GM19455 (cell line): ENCODE results near the gene TULP4.
A peak's percentile ranks its signal among the peaks of the same experiment; 100 is the strongest.

ENCODE experiments used
- ATAC-seq: cut with Tn5 transposase; IDR thresholded peaks from one replicate; pipeline ENCODE4 v1.9.1; 2021; ENCODE audit not compliant: unreplicated experiment

Gene TULP4

GRCh38 chr6:158356586-158357546 is 44.6 kb downstream of the TULP4 start:
- peak; percentile 18 for ATAC-seq

- peak; percentile 81 for ATAC-seq
These were observed 45.4 kb downstream of the TULP4 start for GRCh38 chr6:158357570-158358216.

GRCh38 chr6:158358450-158359077 is 46.3 kb downstream of the TULP4 start:
- no peak for ATAC-seq

- no peak for ATAC-seq
These were observed 48.8 kb downstream of the TULP4 start for GRCh38 chr6:158361068-158361467.

GRCh38 chr6:158361961-158362669 is 49.9 kb downstream of the TULP4 start:
- ATAC-seq, result no peak

- ATAC-seq, result no peak
These were observed 54.1 kb downstream of the TULP4 start for GRCh38 chr6:158366363-158366762.

- no peak for ATAC-seq
These were observed 55.6 kb downstream of the TULP4 start for GRCh38 chr6:158367816-158368215.

- no peak for ATAC-seq
These were observed 57.0 kb downstream of the TULP4 start for GRCh38 chr6:158369241-158369640.

GRCh38 chr6:158370805-158371204 is 58.5 kb downstream of the TULP4 start:
- ATAC-seq, result no peak

GRCh38 chr6:158371261-158371660 is 59.0 kb downstream of the TULP4 start:
- no peak for ATAC-seq

GRCh38 chr6:158372574-158372973 is 60.3 kb downstream of the TULP4 start:
- no peak for ATAC-seq

GRCh38 chr6:158373214-158373613 is 60.9 kb downstream of the TULP4 start:
- ATAC-seq, result no peak

- ATAC-seq, result no peak
These were observed 61.8 kb downstream of the TULP4 start for GRCh38 chr6:158374020-158374419.

GRCh38 chr6:158376631-158377081 is 64.4 kb downstream of the TULP4 start:
- no peak for ATAC-seq

- ATAC-seq, result no peak
These were observed 65.6 kb downstream of the TULP4 start for GRCh38 chr6:158377860-158378259.

GRCh38 chr6:158379336-158379735 is 67.1 kb downstream of the TULP4 start:
- no peak for ATAC-seq

- ATAC-seq, result no peak
These were observed 68.9 kb downstream of the TULP4 start for GRCh38 chr6:158381214-158381613.

- no peak for ATAC-seq
These were observed 70.2 kb downstream of the TULP4 start for GRCh38 chr6:158382491-158382890.

GRCh38 chr6:158383057-158383456 is 70.8 kb downstream of the TULP4 start:
- ATAC-seq, result no peak

- no peak for ATAC-seq
These were observed 71.3 kb downstream of the TULP4 start for GRCh38 chr6:158383542-158383941.

GRCh38 chr6:158384671-158385110 is 72.4 kb downstream of the TULP4 start:
- no peak for ATAC-seq
